Measurements from ENCODE around the gene TREX2.

Gene TREX2

DNA sequence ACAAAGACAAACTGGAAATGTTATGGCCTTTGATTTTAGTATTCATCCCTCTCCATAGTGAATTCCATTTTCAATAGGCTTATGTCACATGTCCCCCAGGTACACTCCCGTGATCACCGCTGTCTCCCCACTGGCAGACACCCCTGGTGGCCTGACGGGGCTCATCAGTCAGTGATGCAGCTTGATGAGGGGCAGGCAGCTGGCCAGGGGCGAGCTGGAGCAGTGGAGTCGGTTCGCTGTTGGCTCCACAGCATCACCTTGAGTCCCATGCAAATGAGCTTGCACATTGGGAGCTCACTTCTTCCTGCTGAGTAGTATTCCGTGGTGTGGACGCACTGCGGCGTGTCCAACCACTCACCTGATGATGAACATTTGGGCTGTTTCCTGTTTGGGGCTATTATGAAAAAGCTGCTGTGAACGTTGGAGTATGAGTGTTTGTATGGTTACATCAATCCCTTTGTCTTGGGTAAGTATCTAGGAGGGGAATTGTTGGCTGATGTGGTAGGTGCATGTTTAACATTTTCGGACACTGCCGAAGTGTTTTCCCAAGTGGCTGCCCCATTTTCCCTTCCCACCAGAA, 5.2 kb downstream of the TREX2 start:
- no peak overlapping the region for H3K4me3 ChIP-seq (ENCODE audit: low read depth, low read length)

DNA sequence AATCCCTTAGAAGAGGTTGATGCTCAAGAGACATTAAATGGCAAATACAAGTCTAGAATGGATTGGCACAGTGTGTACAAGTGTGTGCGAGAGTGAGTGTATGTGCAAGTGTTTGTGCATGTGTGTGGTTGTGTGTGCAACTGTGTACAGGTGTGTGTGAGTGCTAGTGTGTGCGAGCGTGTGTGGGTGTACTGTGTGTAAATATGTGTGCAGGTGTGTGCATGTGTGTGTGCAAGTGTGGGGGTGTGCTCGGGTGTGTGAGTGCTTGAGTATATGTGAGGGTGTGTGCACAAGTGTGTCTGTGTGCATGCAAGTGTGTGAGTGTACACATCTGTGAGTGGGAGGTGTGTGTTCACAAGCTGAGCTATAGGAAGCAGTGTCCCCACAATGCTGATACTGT, 5.9 kb downstream of the TREX2 start:
- no peak overlapping the region for H3K4me3 ChIP-seq (ENCODE audit: low read depth, low read length)

DNA sequence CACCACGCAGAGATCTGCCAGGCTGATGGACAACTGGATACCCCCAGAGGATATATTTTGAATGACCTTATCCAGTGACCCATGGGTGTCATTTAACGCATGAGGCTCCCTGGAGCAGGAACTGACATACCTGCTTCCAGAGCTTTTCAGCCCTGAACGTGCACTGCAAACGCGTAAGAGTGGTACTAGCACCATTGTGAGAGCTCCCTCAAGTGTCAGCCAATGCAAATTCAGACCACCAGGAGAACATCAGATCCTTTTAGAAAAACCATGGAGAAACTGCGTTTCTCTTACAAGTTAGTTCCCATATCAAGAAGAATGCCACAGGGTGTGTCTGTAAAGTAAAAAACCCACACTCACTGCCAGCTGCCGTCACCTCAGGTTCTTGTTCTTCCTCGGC, 7.3 kb downstream of the TREX2 start:
- H3K4me3 ChIP-seq (ENCODE audit: low read depth, low read length): no peak overlapping the region

DNA sequence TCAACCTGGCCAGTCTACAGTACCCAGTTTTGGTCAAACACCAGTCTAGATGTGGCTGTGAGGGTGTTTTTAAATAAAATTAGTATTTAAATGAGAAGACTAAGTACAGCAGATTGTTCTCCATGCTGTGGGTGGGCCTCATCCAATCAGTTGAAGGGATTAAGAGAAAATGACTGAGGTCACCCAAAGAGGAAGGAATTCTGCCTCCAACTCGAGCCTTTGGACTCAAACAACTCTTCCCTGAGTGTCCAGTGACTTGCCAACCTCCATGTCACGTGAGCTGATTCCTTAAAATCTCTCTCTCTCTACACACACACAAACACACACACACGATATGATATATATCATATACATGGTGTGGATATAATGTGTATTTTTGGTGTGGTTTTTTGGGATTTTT, 10.0 kb downstream of the TREX2 start:
- no peak overlapping the region for H3K4me3 ChIP-seq (ENCODE audit: low read depth, low read length)

DNA sequence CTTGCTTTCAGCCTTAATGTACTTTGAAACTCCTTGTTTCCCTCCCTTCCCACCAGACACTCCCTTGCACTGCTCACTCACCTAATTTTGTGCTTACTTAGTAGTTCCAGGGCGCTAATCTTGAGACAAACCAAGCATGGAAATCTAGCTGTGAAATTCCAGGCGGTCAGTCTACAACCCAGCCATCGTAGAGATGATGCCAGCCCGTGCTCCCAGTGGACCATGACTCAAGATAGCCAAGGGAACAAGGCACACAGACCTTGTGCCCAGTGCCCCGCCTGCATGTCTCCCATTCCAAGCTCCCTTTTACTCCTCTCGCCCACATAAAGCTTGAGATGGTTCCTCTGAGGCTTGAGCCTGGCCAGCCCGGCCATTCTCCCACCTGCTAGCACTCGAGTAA, 11.1 kb downstream of the TREX2 start:
- no peak overlapping the region for H3K4me3 ChIP-seq (ENCODE audit: low read depth, low read length)

DNA sequence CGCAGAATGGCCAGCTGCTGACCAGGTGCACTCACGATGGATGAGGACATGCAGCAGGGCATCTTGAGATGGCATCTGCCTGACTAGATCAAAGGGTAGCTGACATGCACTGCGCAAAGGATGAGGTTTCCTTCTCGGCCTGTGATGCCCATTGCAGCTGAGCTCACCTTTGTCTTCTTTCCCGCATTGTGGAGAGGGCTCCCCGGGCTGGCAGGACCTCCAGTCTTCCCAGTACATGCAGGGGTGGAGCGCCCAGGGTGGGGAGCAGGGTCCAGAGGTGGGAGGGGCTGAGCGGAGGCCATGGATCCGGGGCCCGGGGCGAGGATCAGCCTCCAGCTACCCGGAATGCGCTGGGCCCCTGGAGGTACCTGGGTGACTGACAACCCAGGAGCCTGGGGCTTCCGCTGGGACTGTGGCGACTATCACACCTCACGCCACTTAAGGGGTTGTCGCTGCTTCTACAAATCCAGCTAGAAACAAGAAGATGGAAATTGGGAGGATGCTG, 12.0 kb downstream of the TREX2 start:
- H3K4me3 ChIP-seq (ENCODE audit: low read depth, low read length): no peak overlapping the region

DNA sequence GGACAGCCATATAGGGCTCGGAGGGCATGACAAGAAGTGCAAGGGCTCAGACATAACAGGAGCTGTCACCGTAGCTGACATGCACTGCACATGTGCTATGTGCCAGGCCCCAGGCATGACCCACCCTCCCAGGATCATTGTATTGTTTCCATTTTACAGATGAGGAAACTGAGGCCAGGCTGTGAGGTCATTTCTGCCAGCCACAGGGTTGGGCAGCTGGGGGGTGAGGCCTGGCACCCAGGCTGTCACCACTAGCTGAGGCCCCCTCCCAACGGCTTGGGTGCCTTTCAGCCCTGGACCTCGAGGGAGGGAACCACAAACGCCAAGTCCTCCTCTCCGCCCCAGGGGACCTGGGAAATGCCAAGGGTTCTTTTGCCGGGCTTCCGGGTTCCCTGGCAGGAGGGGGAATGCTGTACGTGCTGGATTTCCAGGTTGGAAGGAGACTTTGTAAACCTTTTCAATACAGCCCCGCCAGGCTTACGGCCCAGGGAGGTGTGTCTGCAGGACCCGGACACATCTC, 12.6 kb downstream of the TREX2 start:
- H3K4me3 ChIP-seq (ENCODE audit: low read depth, low read length): no peak overlapping the region

DNA sequence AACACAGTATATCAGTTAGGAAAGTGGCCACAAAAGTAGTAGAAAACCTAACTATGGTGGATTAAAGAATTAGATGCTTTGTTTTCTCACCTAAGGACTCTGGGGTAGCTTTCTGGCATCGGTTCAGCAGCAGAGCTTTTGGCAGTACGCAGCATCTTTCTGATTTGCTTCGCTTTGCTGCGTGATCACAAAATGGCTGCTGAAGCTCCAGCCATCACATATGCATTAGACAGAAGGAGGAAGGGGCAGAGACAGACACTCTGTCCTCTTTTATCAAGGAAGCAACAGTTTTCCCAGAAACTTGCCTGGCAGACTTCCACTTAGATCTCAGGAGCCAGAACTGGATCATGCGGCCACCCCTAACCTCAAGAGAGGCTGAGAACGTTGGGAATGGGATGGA, 15.1 kb downstream of the TREX2 start:
- H3K4me3 ChIP-seq (ENCODE audit: low read depth, low read length): no peak overlapping the region

DNA sequence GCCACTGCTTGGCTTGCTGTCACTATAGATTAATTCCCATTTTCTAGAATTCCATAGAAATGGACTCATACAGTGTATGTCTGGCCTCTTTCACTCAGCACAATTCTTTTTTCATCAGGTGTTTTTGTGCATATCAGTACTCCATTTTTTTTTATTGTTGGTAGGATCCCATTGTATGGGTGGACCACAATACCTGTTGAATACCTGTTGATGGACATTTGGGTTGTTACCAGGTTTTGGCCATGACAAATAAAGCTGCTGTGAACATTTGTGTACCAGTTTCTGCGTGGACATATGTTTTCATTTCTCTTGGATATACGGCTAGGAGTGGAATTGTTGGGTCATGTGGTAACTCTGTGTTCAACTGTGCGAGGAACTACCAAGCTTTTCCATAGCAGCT, 19.7 kb downstream of the TREX2 start:
- H3K4me3 ChIP-seq (ENCODE audit: low read depth, low read length): no peak overlapping the region

DNA sequence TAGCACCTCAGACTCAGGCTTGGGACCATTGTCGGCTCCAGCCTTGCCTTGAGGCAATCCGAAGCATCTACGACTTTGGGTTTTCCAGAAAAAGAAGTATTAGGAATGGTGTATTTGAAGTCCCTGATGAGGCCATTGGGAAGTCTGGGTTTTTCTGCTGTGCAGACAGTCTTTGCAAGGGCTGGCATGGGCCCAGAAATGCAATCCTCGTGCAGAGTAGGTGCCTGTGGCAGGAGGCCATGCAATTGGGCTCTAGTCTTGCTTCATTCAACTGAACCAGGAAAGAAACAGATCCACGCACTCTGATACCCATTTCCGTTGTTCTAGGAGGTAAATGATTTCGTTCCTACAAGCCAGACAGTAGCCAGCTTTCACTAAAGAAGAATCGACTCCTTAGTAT, 22.2 kb downstream of the TREX2 start:
- no peak overlapping the region for H3K4me3 ChIP-seq (ENCODE audit: low read depth, low read length)

DNA sequence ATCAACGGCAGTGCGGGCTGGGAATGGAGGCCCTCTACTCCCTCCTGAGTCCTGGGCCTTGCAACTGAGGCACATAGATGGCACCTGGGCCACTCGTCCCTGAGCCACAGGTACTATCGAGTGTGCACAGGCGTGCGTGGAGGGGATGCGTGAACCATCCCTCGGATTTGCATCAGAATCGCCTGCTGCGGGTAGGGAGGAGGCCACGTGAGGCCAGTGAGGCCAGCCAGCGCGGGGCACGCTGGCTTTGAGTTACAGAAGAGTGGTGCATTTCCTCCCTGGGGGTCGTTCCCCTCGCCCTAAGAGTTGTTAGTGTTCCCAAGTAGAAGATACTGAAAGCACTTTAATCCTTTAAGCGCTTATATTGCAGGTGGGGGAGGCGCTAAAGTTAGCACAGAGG, 24.0 kb downstream of the TREX2 start:
- H3K4me3 ChIP-seq (ENCODE audit: low read depth, low read length): no peak overlapping the region

DNA sequence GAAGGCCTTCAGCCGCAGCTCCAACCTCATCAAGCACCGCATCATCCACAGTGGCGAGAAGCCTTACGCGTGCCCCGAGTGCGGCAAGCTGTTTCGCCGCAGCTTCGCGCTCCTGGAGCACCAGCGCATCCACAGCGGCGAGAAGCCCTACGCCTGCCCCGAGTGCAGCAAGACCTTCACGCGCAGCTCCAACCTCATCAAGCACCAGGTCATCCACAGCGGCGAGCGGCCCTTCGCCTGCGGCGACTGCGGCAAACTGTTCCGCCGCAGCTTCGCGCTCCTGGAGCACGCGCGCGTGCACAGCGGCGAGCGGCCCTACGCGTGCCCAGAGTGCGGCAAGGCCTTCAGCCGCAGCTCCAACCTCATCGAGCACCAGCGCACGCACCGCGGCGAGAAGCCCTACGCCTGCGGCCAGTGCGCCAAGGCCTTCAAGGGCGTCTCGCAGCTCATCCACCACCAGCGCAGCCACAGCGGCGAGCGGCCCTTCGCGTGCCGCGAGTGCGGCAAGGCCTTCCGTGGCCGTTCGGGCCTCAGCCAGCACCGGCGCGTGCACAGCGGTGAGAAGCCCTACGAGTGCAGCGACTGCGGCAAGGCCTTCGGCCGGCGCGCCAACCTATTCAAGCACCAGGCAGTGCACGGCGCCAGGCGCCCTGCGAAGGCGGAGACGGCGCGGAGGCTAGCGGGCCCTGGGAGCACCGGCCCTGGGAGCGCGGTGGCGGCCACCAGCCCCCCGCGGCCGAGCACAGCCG, 24.8 kb downstream of the TREX2 start:
- no peak overlapping the region for H3K4me3 ChIP-seq (ENCODE audit: low read depth, low read length)

DNA sequence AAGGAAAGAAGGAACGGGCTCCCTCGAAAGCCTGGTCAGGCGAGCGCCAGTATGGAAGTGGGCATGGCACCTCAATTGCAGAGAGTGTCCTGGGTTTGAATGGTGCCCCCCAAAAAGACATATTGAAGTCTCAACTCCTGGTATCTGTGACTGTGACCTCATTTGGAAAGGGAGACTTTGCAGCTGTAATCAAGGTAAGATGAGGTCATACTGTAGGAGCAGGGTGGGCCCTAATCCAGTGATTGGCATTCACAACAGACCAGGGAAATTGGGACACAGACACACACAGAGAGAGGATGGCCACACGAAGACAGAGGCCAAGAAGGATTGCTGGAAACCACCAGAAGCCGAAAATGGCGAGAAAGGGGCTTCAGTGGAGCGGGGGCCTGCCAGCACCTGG, 28.2 kb downstream of the TREX2 start:
- H3K4me3 ChIP-seq (ENCODE audit: low read depth, low read length): no peak overlapping the region

DNA sequence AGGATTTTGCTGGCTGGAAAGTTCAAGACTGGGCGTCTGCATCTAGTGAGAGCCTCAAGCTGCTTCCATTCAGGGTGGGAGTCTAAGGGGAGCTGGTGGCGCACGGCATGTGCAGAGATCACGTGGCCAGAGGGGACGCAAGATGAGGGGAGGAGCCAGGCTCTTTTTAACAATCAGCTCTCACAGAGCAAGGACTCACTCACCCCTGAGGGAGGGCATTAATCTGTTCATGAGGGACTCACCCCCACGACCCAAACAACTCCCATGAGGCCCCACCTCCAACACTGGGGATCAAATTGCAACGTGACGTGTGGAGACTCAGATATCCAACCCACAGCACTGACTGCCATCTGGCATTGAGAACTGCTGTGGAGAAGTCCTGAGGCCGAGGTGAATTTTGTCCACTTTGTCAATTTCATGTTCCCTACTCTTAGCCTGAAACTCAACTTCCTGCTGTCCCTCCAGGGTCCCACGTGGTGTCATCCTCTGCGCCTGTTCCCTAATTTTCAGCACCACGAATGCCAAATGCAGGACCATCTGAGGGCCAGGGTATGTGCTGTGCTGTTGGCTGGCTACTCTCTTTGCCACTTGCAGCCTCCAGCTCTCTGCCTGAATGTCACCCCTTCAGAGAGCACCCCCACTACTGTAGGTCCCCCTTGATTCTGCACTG, 28.9 kb downstream of the TREX2 start:
- no peak overlapping the region for H3K4me3 ChIP-seq (ENCODE audit: low read depth, low read length)

DNA sequence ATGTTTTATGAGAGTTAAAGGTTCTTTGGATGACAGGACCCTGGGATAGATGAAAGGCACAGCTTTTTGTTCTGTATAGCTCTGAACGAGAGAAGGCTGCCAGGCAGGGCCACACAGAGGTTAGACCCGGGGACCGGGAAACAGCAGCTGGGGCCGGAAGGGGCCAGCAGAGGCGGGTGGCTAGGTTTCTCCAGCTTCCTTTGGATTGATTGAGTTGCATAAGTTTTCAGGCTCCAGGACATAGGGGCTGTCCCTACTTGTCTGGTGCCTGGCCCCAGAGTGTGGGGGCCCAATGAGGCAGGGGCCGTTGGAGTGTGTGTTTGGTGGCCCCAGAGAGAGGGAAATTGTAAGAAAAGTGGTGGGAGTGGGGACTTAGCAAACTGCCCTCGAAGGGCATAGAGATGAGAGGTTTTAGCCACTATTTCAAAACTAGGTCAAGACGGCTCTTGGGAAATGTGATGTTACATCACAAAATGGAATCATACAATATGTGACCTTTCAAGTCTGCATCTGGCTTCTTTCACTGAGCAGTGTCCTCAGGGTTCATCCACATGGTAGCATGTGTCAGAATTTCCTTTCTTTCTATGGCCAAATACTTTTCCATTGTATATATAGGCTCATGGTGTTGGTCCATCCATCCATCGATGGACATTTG, 30.9 kb downstream of the TREX2 start:
- no peak overlapping the region for H3K4me3 ChIP-seq (ENCODE audit: low read depth, low read length)

DNA sequence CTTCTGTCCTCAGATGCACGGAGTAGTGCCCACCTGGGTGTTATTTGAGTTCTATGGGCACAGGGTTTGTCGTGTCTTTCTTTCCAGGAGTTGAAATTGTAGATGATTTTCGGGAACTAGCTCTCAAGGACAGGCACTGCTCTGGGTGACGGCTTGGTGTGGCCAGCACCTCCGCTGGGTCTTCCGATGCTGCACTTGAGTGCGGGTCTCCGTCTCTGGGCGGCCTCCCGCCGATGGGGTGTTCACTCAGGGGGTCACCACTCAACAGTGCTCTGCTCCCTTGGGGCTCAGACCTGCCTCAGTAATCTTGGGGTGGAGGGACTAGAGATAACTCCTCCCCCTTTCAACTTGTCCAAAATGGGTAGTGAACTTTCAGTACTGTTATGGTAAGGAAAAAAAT, 32.1 kb downstream of the TREX2 start:
- H3K4me3 ChIP-seq (ENCODE audit: low read depth, low read length): no peak overlapping the region

DNA sequence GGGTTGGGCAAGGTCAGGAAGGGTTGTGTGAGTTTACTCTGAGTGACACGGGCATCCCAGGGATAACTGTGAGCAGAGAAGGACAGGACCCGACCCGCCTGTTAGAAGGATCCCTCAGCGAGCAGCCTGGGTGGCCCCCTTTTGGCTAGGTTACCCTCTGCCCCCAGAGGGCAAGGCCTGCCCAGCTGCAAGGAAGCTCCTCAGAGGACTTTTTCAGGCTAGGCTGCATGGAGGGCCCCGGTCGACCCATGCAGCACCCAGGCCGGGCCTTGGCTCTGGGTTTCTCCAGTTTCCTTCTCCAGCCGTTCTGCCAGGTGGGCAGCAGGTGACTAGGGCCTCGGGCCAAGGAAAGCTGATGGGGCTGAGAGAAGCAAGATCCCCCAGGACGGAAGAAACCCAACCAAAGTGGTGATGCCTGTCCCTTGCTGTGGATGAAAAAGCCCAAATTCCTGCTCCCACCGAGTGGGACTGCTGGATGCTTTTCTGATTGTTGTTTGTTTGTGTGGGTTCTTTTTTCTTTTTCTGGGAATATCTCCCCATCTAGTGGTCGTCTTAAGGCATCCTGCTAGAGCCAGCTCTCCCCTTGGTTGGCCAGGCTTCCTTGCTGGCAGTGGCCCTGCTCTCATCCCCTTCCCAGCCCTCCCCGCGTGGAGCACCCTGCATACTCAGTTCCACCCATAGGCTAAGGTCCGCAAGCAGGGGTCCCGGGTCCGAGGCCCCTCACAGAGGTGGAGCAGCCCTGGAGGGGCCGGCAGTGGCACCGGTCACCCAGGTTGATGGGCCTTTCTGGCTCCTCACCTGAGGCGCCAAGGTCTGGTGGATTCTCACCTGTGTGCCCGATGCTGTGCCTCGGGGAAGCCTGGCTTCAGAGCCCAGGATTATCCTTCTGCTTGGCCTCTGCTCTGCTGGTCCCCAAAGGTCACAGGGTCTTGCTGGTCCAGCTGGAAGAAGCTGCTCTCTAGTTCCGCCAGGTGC, 32.8 kb downstream of the TREX2 start:
- H3K4me3 ChIP-seq (ENCODE audit: low read depth, low read length): no peak overlapping the region

DNA sequence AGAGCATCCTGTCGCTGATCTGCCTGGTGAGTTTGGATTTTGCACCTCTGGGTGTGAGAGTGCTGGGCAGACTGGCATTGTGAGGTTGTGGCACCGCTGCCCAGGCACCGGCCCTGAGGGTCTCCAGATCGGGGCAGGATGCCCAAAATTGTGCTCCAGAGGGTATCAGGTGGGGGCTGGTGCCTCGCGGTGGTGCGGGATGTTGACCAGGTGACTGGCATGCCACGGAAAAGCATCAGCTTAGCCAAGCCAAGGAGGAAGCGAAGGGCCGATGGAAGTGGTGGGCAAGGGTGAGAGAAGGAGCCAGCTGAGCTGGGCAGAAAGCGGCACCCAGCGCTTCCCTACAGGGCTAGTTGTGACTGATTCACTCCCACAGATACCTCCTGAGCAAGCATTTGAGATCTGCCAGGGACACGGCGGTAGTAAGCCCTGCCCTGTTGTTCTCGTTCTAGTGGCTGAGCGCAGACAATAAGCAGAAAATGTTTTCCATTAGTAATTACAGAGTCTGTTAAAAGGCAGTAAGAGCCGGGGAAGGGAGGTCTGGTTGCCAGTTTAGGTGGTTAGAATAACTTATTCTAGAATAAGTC, 33.8 kb downstream of the TREX2 start:
- H3K4me3 ChIP-seq (ENCODE audit: low read depth, low read length): no peak overlapping the region

DNA sequence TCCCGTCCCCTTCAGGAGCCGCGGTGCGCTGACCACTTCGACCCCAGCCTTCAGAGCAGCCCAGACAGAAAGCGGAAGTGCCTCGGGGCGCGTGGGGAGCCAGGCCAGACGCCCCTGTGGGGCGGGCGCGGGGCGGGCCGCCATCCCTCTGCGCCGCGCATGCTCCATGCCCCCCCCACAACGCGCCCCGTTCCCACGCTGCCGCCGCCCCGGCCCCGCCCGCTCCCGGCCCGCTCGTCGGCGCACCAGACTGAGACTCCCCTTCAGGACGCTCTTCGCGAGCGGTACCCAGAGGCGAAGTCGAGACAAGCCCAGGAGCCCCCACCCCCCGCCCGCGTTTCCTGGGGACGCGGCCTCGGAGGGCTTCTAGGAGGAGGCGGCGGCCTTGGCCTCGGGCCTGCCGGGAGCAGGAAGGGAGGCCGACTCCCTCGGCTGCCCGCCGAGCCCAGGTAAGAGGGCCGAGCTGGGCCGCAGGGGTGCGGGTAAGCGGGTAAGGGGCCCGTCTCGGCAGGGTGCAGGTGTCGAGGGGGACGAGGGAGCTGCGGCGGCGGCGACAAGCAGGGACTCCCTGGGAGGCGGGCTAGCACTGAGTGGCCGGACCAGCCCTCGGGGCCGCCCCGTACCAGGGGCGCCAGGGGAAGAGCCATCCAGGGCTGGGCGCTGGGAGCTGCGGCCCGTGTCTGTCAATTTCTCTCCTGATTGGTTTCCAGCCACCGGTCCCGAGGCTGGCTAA, 34.4 kb downstream of the TREX2 start, which contains the start of gene ZFP92:
Gene ZFP92, plus strand, starts transcription at position 218 of the 733 bp plus-strand sequence. CDS start 6,851 bp downstream, outside the sequence.
- no peak within 1 kb of the TSS for H3K4me3 ChIP-seq (ENCODE audit: low read depth, low read length)
